ENCODE results near the gene MYO5C.
A peak's percentile ranks its signal among the peaks of the same experiment; 100 is the strongest.
"Not testable (repeated sequence)": the region's sequence is repeated elsewhere in the genome, so short reads cannot be mapped to it uniquely, and the experiment has no call there.

The MYO5C gene

GRCh38 chr15:52307847-52308246 lies 12.2 kb upstream of the MYO5C start:
- no peak for DNase-seq

DNA sequence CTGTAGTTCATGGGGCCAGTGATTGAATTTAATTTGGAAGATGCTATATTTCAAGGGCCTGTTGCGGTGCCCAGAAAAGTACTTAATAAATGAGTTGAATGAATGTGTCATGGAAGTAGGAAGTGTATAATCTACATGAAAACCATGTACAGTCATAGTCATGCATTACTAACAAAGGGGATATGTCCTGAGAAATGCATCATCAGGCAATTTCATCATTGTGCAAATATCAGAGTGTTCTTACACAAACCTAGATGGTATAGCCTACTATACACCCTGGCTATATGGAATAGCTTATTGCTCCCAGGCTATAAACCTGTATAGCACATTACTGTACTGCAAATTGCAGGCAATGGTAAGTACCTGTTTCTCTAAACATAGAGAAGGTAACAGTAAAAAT lies 10.7 kb upstream of the MYO5C start:
- DNase-seq, result no peak

- no peak for DNase-seq
Observed at GRCh38 chr15:52303093-52303772, 7.6 kb upstream of the MYO5C start.

DNA sequence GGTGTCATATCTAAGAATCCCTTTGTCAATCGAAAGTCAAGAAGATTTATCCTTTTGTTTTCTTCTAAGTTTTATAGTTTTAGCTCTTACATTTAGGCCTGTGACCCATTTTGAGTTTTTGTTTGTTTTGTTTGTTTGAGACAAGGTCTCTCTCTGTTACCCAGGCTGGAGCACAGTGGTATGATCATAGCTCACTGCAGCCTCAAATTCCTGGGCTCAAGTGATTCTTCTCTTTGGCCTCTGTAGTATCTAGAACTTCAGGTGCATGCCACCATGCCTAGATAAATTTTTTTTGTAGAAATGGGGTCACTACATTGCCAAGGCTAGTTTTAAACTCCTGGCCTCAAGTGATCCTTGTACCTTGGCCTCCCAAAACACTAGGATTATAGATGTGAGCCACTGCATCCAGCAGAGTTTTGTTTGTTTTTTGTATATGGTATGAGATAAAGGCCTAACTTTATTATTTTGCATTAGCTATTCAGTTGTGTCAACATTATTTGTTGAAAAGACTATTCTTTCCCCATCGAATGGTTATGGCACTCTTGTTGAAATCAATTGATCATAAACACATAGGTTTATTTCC lies 5.8 kb upstream of the MYO5C start:
- no peak for DNase-seq

DNA sequence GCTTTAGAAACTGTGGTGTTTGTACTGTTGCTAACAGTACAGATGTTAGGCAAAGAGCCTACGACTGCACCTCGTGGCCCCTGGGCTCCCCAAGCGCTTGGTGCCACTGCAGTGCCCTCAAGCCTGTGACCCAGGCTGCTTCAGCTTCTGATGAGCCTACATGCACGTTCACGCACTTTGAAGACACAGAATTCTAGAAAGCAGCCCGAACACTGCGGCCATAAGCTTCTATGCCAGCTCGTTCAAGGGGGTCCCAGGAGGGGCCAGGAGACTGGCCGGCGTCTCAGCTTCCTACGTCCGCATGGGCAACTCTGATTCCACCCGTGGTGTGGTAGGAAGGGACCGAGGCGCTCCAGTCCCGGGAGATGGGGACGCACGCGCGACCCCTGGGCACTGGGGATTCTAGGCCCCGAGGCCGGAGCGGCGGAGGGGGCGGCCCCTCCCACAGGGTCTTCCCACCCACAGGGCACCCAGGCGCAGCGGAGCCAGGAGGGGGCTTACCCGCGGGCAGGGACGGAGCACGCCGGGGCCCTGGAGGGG lies 653 bp downstream of the MYO5C start:
- no peak for DNase-seq

GRCh38 chr15:52292780-52293392 lies 2.7 kb downstream of the MYO5C start:
- no peak for DNase-seq

GRCh38 chr15:52291204-52291603 lies 4.4 kb downstream of the MYO5C start:
- DNase-seq, result no peak

GRCh38 chr15:52290800-52291199 lies 4.8 kb downstream of the MYO5C start:
- no peak for DNase-seq

DNA sequence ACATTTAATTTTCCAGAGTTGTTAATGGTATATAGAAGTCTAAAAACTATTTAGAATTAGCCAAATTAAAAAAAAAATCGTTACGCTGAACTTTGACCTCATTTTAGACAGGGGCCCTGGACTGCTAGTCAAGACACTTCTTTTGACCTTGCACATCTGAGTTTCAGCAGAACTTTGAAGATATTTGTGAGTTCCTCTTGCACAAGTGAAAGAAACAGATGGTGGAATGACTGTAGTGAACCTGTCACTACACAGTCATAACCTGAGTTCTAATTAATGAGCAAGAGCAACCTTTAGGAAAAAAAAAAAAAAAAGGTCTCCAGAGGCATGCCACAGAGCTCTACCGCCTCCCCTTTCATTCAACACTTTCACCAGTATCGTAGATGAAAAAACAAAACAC lies 5.3 kb downstream of the MYO5C start:
- no peak for DNase-seq

GRCh38 chr15:52289629-52290081 lies 5.9 kb downstream of the MYO5C start:
- peak in 6 of 58 donors; percentile 3 to 61 (median 20) for DNase-seq

- DNase-seq, result no peak
Observed at GRCh38 chr15:52288986-52289385, 6.6 kb downstream of the MYO5C start.

GRCh38 chr15:52288051-52288942 lies 7.3 kb downstream of the MYO5C start:
- DNase-seq, result no peak

DNA sequence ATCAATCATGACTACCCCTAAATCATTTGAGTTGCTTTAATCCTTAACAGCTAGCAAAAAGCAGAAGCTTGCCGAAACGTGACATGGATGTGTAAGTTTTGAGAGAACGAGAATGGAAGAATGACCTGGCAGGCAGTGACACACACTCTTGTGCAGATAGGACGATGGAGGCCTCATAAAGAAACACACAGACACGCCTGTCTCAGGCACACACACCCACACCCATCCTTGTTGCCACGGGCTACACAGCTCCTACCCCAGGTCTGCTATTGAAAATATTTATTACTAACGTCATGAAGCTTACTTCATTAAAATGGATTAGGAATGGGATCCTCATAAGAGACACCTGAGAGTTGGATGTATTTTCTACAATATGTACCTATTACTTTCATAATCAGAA lies 8.5 kb downstream of the MYO5C start:
- DNase-seq, result no peak

GRCh38 chr15:52285941-52286340 lies 9.7 kb downstream of the MYO5C start:
- not testable (repeated sequence) for DNase-seq

DNA sequence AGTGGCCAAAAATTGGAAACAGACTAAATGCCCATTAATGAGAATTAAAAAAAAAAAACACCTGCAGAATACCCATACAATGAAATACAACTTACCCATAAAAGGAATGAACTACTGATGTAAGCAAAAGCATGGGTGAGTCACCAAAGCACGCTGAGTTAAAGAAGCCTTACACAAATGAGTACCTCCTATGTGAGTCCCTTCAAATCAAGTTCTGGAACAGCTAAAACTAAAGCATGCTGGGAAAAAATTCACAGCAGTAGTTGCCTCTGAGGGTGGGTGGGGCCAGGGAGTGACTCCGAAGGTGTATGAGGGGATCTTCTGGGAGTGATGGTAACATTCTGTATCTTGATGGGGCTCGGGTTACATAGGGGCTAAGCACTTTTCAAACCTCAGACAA lies 11.4 kb downstream of the MYO5C start:
- no peak for DNase-seq

DNA sequence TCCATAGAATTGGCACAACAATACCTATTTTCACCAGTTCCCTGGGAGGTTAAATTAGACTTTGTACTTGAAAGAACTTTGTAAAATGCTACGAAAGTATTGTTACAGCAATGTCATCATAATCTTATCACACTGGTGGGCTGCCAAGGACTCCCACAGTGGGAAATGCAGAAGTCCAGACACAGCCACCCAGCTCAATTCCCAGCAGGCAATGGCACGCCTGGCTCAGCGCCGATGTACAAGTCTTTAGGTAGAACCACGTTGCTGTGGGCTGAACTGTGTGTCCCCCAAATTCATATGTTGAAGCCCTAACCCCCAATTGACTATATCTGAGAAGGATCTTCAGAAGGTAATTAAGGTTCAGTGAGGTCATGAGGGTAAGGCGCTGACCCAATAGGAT lies 12.3 kb downstream of the MYO5C start:
- no peak for DNase-seq

DNA sequence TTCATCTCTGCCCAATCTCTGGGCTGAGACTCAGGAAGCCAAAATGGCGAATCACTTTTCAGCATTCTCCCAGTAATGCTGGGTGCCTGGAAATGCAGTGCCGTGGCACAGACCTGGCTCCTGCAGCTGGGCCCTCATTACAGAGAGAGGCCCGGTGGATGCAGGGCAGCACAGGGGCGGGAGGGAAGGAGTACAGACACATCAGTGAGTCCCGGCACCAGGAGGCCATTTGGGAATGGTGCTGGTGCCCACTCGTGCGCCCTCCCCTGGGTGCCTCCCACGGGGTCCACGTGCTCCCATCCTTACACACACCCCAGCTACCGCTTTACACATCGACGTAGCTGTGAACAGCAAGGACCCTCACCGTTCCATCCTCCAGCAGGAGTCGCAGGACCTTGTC lies 13.2 kb downstream of the MYO5C start:
- no peak for DNase-seq

DNA sequence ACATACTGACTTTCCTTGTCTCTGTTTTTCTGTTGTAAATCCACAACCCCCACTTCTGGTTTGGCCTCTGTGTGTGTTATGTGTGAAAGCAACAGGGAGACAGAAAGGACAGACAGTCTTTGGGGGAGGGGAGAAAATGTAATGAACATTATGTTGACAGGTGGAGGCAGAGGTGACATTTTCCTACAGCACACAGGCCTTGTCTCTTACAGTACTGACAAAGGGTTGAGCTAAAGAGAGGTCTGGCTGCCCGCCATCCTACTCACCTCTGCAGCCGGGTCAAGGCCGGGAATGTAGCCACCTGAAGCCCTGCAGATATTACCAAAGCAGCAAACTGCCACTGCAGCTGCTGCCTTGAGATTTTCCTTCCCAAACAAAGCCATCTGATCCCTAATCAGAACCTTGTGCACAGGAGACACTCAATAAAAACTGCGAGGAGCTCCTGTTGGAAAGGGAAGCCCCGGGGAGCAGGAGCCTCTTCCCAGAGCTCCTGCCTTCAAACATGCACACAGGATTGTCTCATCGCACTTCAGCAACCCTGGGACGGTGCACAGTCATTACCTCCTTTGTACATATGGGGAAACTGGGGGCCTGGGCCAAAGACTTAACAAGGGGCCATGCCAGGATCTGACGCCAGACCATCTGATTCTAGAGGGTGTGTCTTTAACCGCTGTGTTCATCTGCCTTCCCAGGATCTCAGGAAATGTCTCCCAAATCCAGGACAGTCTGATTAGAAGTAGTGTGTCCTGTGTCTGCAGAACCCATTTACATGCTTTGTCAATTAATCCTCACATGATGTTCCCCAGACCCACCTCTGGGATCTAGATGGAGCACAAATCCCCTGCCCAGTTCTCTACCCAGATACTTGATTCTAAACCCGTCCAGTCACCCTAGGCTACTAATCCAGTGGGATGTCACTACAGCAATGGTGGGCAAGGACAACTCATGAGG lies 14.2 kb downstream of the MYO5C start:
- DNase-seq, result no peak

DNA sequence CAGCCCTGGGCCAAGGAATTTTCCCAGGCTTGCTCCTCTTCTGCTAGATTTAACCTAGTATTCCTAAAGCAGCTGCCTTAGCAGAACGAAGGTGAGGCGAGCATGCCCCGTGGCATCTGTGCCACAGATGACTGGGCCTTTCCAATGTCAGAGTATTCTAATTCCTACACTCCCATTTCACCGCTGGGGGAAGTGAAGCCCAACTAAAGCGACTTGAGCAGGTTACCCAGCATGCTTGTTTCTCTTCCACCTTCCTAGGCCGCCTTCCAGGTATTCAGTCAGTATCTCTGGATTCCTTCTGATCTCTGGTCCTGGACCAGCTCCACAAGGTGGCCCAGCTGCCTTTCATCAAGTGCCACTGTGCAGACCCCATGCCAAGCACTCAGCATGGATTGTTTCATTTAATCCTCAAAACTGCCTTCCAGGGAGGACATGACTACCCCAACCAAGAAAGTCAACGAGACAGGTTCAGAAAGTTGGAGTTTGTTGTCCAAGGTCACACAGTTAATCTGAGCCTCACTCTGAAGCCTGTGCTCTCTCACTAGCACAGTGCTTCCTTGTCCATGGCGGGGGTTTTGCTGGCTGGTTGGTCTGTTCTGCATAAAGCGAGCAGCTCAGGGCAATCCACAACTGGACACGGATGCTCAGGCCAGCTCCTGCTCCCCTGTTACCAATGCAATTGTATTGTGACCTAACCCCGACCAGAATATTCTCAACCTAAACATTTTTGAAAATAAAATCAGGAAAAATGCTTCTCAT lies 15.1 kb downstream of the MYO5C start:
- no peak for DNase-seq

Measured in anterior cingulate cortex (tissue), 58 donors.